ENCODE data around the gene GRM8.

Gene GRM8

GRCh38 chr7:126445991-126446390 is 806.8 kb downstream of the GRM8 start:
- no CpG with 5 or more reads among the region's 6 CpGs for WGBS (ENCODE audit: insufficient coverage, insufficient read length)
- Histone ChIP-seq H3K4me3 (ENCODE audit: low read length) (no peak overlapping the region), H3K27me3 (ENCODE audit: control insufficient read depth, insufficient read depth, low read length) (no peaks in the 10 kb centered on the region), H3K27ac (ENCODE audit: low read length) (no peak overlapping the region), H3K9me3 (ENCODE audit: control insufficient read depth, insufficient read depth, low read length) (no peaks in the 10 kb centered on the region), H3K4me1 (ENCODE audit: control insufficient read depth, insufficient read depth, low read length) (no peaks in the 10 kb centered on the region), H3K36me3 (ENCODE audit: control insufficient read depth, insufficient read depth, low read length) (no peaks in the 10 kb centered on the region)
- DNase-seq (ENCODE audit: low read depth, low spot score) = no peak

GRCh38 chr7:126443951-126444350 is 808.8 kb downstream of the GRM8 start:
- no peak for DNase-seq (ENCODE audit: low read depth, low spot score)
- no peaks in the 10 kb centered on the region for H3K4me1 ChIP-seq (ENCODE audit: control insufficient read depth, insufficient read depth, low read length)
- no peak overlapping the region for H3K4me3 ChIP-seq (ENCODE audit: low read length)
- no peak overlapping the region for H3K27ac ChIP-seq (ENCODE audit: low read length)
- no CpG with 5 or more reads among the region's 1 CpG for WGBS (ENCODE audit: insufficient coverage, insufficient read length)
- H3K36me3 ChIP-seq (ENCODE audit: control insufficient read depth, insufficient read depth, low read length) = no peaks in the 10 kb centered on the region
- H3K9me3 ChIP-seq (ENCODE audit: control insufficient read depth, insufficient read depth, low read length) = no peaks in the 10 kb centered on the region
- H3K27me3 ChIP-seq (ENCODE audit: control insufficient read depth, insufficient read depth, low read length) = no peaks in the 10 kb centered on the region

- WGBS (ENCODE audit: insufficient coverage, insufficient read length) = no CpG with 5 or more reads among the region's 3 CpGs
- Histone ChIP-seq H3K9me3 (ENCODE audit: control insufficient read depth, insufficient read depth, low read length) (no peaks in the 10 kb centered on the region), H3K27ac (ENCODE audit: low read length) (no peak overlapping the region), H3K27me3 (ENCODE audit: control insufficient read depth, insufficient read depth, low read length) (no peaks in the 10 kb centered on the region), H3K4me1 (ENCODE audit: control insufficient read depth, insufficient read depth, low read length) (no peaks in the 10 kb centered on the region), H3K36me3 (ENCODE audit: control insufficient read depth, insufficient read depth, low read length) (no peaks in the 10 kb centered on the region), H3K4me3 (ENCODE audit: low read length) (no peak overlapping the region)
- DNase-seq (ENCODE audit: low read depth, low spot score) = no peak
These were observed 809.8 kb downstream of the GRM8 start for GRCh38 chr7:126442908-126443307.

- H3K9me3 ChIP-seq (ENCODE audit: control insufficient read depth, insufficient read depth, low read length) = no peaks in the 10 kb centered on the region
- no peaks in the 10 kb centered on the region for H3K36me3 ChIP-seq (ENCODE audit: control insufficient read depth, insufficient read depth, low read length)
- H3K4me3 ChIP-seq (ENCODE audit: low read length) = no peak overlapping the region
- no peaks in the 10 kb centered on the region for H3K4me1 ChIP-seq (ENCODE audit: control insufficient read depth, insufficient read depth, low read length)
- WGBS (ENCODE audit: insufficient coverage, insufficient read length) = no CpG with 5 or more reads among the region's 2 CpGs
- no peaks in the 10 kb centered on the region for H3K27me3 ChIP-seq (ENCODE audit: control insufficient read depth, insufficient read depth, low read length)
- H3K27ac ChIP-seq (ENCODE audit: low read length) = no peak overlapping the region
- no peak for DNase-seq (ENCODE audit: low read depth, low spot score)
These were observed 811.0 kb downstream of the GRM8 start for GRCh38 chr7:126441745-126442144.

- WGBS (ENCODE audit: insufficient coverage, insufficient read length) = no CpG with 5 or more reads among the region's 2 CpGs
- no peak overlapping the region for H3K4me3 ChIP-seq (ENCODE audit: low read length)
- DNase-seq (ENCODE audit: low read depth, low spot score) = no peak
These were observed 812.2 kb downstream of the GRM8 start for GRCh38 chr7:126440542-126440941.

GRCh38 chr7:126436213-126436868 is 816.4 kb downstream of the GRM8 start:
- WGBS (ENCODE audit: insufficient coverage, insufficient read length) = no CpG with 5 or more reads among the region's 2 CpGs
- H3K36me3 ChIP-seq (ENCODE audit: control insufficient read depth, insufficient read depth, low read length) = no peaks in the 10 kb centered on the region
- H3K9me3 ChIP-seq (ENCODE audit: control insufficient read depth, insufficient read depth, low read length) = no peaks in the 10 kb centered on the region
- no peaks in the 10 kb centered on the region for H3K4me1 ChIP-seq (ENCODE audit: control insufficient read depth, insufficient read depth, low read length)
- no peak for DNase-seq (ENCODE audit: low read depth, low spot score)
- H3K27ac ChIP-seq (ENCODE audit: low read length) = no peak overlapping the region
- no peak overlapping the region for H3K4me3 ChIP-seq (ENCODE audit: low read length)
- no peaks in the 10 kb centered on the region for H3K27me3 ChIP-seq (ENCODE audit: control insufficient read depth, insufficient read depth, low read length)

More at GRCh38 chr7:126440542-126440941, 812.2 kb downstream of the GRM8 start:
- no peaks in the 10 kb centered on the region for H3K36me3 ChIP-seq (ENCODE audit: control insufficient read depth, insufficient read depth, low read length)
- no peaks in the 10 kb centered on the region for H3K9me3 ChIP-seq (ENCODE audit: control insufficient read depth, insufficient read depth, low read length)
- no peak overlapping the region for H3K27ac ChIP-seq (ENCODE audit: low read length)
- H3K27me3 ChIP-seq (ENCODE audit: control insufficient read depth, insufficient read depth, low read length) = no peaks in the 10 kb centered on the region
- no peaks in the 10 kb centered on the region for H3K4me1 ChIP-seq (ENCODE audit: control insufficient read depth, insufficient read depth, low read length)

- Histone ChIP-seq H3K4me3 (ENCODE audit: low read length) (no peak overlapping the region), H3K36me3 (ENCODE audit: control insufficient read depth, insufficient read depth, low read length) (no peaks in the 10 kb centered on the region), H3K27ac (ENCODE audit: low read length) (no peak overlapping the region), H3K4me1 (ENCODE audit: control insufficient read depth, insufficient read depth, low read length) (peaks cover 1% of the 10 kb centered on the region; the same call in 1 of the 2 replicates), H3K27me3 (ENCODE audit: control insufficient read depth, insufficient read depth, low read length) (no peaks in the 10 kb centered on the region), H3K9me3 (ENCODE audit: control insufficient read depth, insufficient read depth, low read length) (no peaks in the 10 kb centered on the region)
- DNase-seq (ENCODE audit: low read depth, low spot score) = no peak
- WGBS (ENCODE audit: insufficient coverage, insufficient read length) = no CpG with 5 or more reads among the region's 1 CpG
These were observed 826.1 kb downstream of the GRM8 start for GRCh38 chr7:126426652-126427051.

GRCh38 chr7:126424985-126425384 is 827.8 kb downstream of the GRM8 start:
- WGBS (ENCODE audit: insufficient coverage, insufficient read length) = no CpG with 5 or more reads among the region's 1 CpG

GRCh38 chr7:126419047-126419446 is 833.7 kb downstream of the GRM8 start:
- no peaks in the 10 kb centered on the region for H3K4me1 ChIP-seq (ENCODE audit: control insufficient read depth, insufficient read depth, low read length)
- no peak for DNase-seq (ENCODE audit: low read depth, low spot score)
- no peak overlapping the region for H3K27ac ChIP-seq (ENCODE audit: low read length)
- no peaks in the 10 kb centered on the region for H3K27me3 ChIP-seq (ENCODE audit: control insufficient read depth, insufficient read depth, low read length)
- no peaks in the 10 kb centered on the region for H3K36me3 ChIP-seq (ENCODE audit: control insufficient read depth, insufficient read depth, low read length)
- no peak overlapping the region for H3K4me3 ChIP-seq (ENCODE audit: low read length)
- no CpG with 5 or more reads among the region's 4 CpGs for WGBS (ENCODE audit: insufficient coverage, insufficient read length)
- H3K9me3 ChIP-seq (ENCODE audit: control insufficient read depth, insufficient read depth, low read length) = no peaks in the 10 kb centered on the region

More at GRCh38 chr7:126424985-126425384, 827.8 kb downstream of the GRM8 start:
- H3K27ac ChIP-seq (ENCODE audit: low read length) = no peak overlapping the region
- no peak overlapping the region for H3K4me3 ChIP-seq (ENCODE audit: low read length)
- DNase-seq (ENCODE audit: low read depth, low spot score) = no peak
- H3K36me3 ChIP-seq (ENCODE audit: control insufficient read depth, insufficient read depth, low read length) = no peaks in the 10 kb centered on the region
- no peaks in the 10 kb centered on the region for H3K27me3 ChIP-seq (ENCODE audit: control insufficient read depth, insufficient read depth, low read length)
- H3K4me1 ChIP-seq (ENCODE audit: control insufficient read depth, insufficient read depth, low read length) = peaks cover 1% of the 10 kb centered on the region; the same call in 1 of the 2 replicates
- no peaks in the 10 kb centered on the region for H3K9me3 ChIP-seq (ENCODE audit: control insufficient read depth, insufficient read depth, low read length)

- H3K4me3 ChIP-seq (ENCODE audit: low read length) = no peak overlapping the region
- H3K36me3 ChIP-seq (ENCODE audit: control insufficient read depth, insufficient read depth, low read length) = no peaks in the 10 kb centered on the region
- no peak overlapping the region for H3K27ac ChIP-seq (ENCODE audit: low read length)
- no peak for DNase-seq (ENCODE audit: low read depth, low spot score)
- H3K27me3 ChIP-seq (ENCODE audit: control insufficient read depth, insufficient read depth, low read length) = no peaks in the 10 kb centered on the region
- WGBS (ENCODE audit: insufficient coverage, insufficient read length) = no CpG with 5 or more reads among the region's 3 CpGs
- H3K4me1 ChIP-seq (ENCODE audit: control insufficient read depth, insufficient read depth, low read length) = no peaks in the 10 kb centered on the region
- no peaks in the 10 kb centered on the region for H3K9me3 ChIP-seq (ENCODE audit: control insufficient read depth, insufficient read depth, low read length)
These were observed 840.8 kb downstream of the GRM8 start for GRCh38 chr7:126411821-126412383.

Data from iPS DF 6.9 (cell line).